Suprapubic skin (tissue), 3 donors: Measurements from ENCODE around the gene MYO18B.

Source experiments
- CTCF ChIP-seq, 2 donors: fragments of 200-600 bp in 1 of 2; fragments of 450-650 bp in 1 of 2; sonication (generic) in 1 of 2; IDR thresholded peaks; one replicate each; pipeline ENCODE4 v1.5.1; 2016 to 2019; ENCODE audit warnings: antibody characterized with exemption in 2 of 2, mild to moderate bottlenecking in 1 of 2, moderate library complexity in 1 of 2
- POLR2AphosphoS5 ChIP-seq, 3 donors: sonication (generic); formaldehyde crosslinking; IDR thresholded peaks; one replicate each; pipeline ENCODE4 v1.6.1; 2017; ENCODE audit warnings: antibody characterized with exemption in 3 of 3

GRCh38 chr22:26002456-26002855 is 260.5 kb downstream of the MYO18B start:
- TF ChIP-seq CTCF (IDR thresholded peaks at IDR 0.05) (no peak), POLR2AphosphoS5 (IDR thresholded peaks at IDR 0.05) (no peak)
